ENCODE results near the gene KIFAP3. TPM values are rescaled to one million over a fixed set of nuclear protein-coding genes. Genes with fewer than 3 reads are reported as not detected.

Gene KIFAP3
- total RNA-seq, 2 experiments from 2014 or later, result 27.7 to 28.0 TPM

DNA sequence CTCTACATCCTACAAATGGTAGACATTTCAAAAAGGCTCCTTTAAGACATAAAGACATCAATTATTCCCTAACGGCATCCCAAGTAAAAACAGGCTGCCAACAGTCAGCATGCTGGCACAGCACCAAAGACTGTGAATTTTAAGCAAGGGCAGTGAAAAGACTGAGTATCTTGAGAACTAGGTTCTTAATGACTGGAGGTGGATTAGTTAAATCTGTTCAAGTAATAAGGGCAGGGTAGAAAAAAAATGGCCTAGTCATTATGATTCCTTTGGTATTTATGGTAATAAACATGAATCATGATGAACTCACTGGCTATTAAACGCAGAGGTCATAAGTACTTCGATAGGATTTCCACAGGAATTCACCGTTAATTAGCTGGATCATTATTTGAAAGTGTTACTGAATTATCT, 75.2 kb downstream of the KIFAP3 start:
- H3K4me3 Mint-ChIP-seq, result no peak overlapping the region
- no peak for DNase-seq
- H3K36me3 Mint-ChIP-seq (ENCODE audit: low read depth), result peaks cover 3% of the 10 kb centered on the region
- H3K27me3 Mint-ChIP-seq, result no peaks in the 10 kb centered on the region
- H3K9me3 Mint-ChIP-seq, result no peaks in the 10 kb centered on the region
- CTCF ChIA-PET, result no interaction called here
- no peak overlapping the region for H3K27ac Mint-ChIP-seq
- POLR2A ChIA-PET, result no interaction called here
- no peaks in the 10 kb centered on the region for H3K4me1 Mint-ChIP-seq

DNA sequence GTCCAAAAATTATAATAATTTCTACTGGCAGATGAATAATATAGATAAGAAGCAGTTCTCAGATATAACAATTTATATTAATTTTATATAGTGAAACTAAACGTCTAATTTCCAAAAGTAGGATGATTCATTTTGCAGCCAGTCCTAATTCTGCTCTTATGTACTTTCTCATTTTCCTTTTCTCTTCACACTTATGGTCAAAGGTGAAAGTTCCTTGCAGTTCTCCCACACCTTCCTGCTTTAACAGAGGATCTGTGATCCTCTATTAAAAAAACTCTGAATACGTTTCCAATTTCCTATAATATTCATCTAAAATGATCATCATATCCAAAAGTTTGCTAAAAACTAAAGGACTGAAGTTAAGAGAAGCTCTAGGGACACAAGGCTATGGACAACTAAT, 78.5 kb downstream of the KIFAP3 start:
- no peaks in the 10 kb centered on the region for H3K27me3 Mint-ChIP-seq
- no peak overlapping the region for H3K27ac Mint-ChIP-seq
- H3K4me3 Mint-ChIP-seq, result no peak overlapping the region
- H3K4me1 Mint-ChIP-seq, result no peaks in the 10 kb centered on the region
- DNase-seq, result no peak
- CTCF ChIA-PET, result no interaction called here
- POLR2A ChIA-PET, result no interaction called here
- H3K36me3 Mint-ChIP-seq (ENCODE audit: low read depth), result peaks cover 3% of the 10 kb centered on the region
- H3K9me3 Mint-ChIP-seq, result no peaks in the 10 kb centered on the region

DNA sequence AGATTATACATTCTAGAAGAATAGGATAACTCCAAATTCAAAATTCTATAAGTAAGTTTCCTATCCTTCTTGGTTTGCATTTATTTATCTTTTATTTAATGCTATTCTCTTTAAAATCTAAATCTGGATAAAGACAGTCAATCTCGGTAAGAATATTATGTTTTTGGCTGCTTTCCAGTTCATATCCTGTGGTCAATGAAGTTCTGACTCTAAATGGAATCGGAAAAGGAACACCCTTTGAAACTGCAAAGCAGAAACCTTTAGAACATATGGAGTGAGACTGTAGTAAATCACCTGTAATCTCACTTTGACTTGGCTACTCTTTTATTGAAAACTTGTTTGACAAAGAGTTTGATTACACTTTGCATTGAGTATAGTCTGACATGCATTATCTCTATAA, 85.2 kb downstream of the KIFAP3 start:
- Mint-ChIP-seq H3K4me3 (no peak overlapping the region), H3K9me3 (no peaks in the 10 kb centered on the region), H3K27me3 (no peaks in the 10 kb centered on the region), H3K27ac (no peak overlapping the region), H3K36me3 (ENCODE audit: low read depth) (no peaks in the 10 kb centered on the region), H3K4me1 (no peaks in the 10 kb centered on the region)
- POLR2A ChIA-PET, result no interaction called here
- CTCF ChIA-PET, result no interaction called here
- no peak for DNase-seq

DNA sequence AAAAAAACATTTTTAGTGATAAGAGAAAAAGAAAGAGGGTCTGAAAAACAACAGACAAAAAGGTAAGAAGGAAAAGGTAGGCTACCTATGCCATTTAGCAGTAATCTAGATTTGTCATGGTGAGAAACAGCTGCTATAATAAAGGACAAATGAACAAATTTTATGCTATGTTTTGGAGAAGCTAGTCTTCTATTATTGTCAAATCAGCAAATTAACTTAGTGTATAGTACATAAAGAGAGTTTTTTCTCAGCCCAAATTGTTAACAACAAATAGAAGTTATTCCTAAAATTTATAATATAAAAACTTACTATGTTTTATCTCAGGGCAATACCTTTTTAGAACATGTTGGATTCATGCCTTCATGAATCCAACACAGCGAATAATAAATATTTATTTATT, 88.7 kb downstream of the KIFAP3 start:
- H3K27ac Mint-ChIP-seq, result no peak overlapping the region
- ChIA-PET CTCF (no interaction called here), POLR2A (no interaction called here)
- H3K4me1 Mint-ChIP-seq, result no peaks in the 10 kb centered on the region
- no peaks in the 10 kb centered on the region for H3K27me3 Mint-ChIP-seq
- H3K4me3 Mint-ChIP-seq, result no peak overlapping the region
- H3K36me3 Mint-ChIP-seq (ENCODE audit: low read depth), result peaks cover 6% of the 10 kb centered on the region
- DNase-seq, result no peak
- no peaks in the 10 kb centered on the region for H3K9me3 Mint-ChIP-seq

- no peaks in the 10 kb centered on the region for H3K9me3 Mint-ChIP-seq
- POLR2A ChIA-PET, result no interaction called here
- no peak for DNase-seq
- no peak overlapping the region for H3K4me3 Mint-ChIP-seq
- CTCF ChIA-PET, result no interaction called here
- H3K27me3 Mint-ChIP-seq, result no peaks in the 10 kb centered on the region
- H3K27ac Mint-ChIP-seq, result no peak overlapping the region
- H3K36me3 Mint-ChIP-seq (ENCODE audit: low read depth), result peaks cover 4% of the 10 kb centered on the region
- no peaks in the 10 kb centered on the region for H3K4me1 Mint-ChIP-seq
Measured at GRCh38 chr1:169974067-169974466, 100.4 kb downstream of the KIFAP3 start.

DNA sequence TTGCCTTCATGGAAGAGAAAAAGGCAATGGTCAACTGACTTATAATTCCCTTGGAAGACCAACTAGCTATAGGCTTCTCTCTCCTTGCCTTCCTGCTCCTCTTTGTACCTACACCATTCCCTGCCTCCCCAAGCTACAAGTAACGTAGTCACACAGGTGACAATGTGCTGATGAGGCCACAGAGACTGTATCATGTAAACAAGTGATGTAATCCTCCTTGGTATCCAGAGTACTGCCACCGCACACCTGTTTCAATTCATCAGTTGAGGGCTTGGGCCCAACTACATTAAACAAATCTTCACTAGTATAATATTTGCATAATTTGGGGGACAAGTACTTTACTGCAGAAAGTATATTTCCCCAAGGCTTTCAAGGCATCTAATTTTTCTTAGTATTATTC, 104.4 kb downstream of the KIFAP3 start:
- ChIA-PET POLR2A (no interaction called here), CTCF (no interaction called here)
- Mint-ChIP-seq H3K4me3 (no peak overlapping the region), H3K27ac (no peak overlapping the region), H3K36me3 (ENCODE audit: low read depth) (peaks cover 4% of the 10 kb centered on the region), H3K9me3 (no peaks in the 10 kb centered on the region), H3K27me3 (no peaks in the 10 kb centered on the region), H3K4me1 (no peaks in the 10 kb centered on the region)
- DNase-seq, result no peak

- ChIA-PET CTCF (no interaction called here), POLR2A (no interaction called here)
- Mint-ChIP-seq H3K36me3 (ENCODE audit: low read depth) (peaks cover 4% of the 10 kb centered on the region), H3K27me3 (no peaks in the 10 kb centered on the region), H3K27ac (no peak overlapping the region), H3K4me1 (no peaks in the 10 kb centered on the region), H3K4me3 (no peak overlapping the region), H3K9me3 (no peaks in the 10 kb centered on the region)
- DNase-seq, result no peak
Measured at GRCh38 chr1:169968174-169968573, 106.3 kb downstream of the KIFAP3 start.

- Mint-ChIP-seq H3K4me3 (no peak overlapping the region), H3K36me3 (ENCODE audit: low read depth) (no peaks in the 10 kb centered on the region), H3K4me1 (no peaks in the 10 kb centered on the region), H3K9me3 (no peaks in the 10 kb centered on the region), H3K27me3 (no peaks in the 10 kb centered on the region), H3K27ac (no peak overlapping the region)
- POLR2A ChIA-PET, result no interaction called here
- no peak for DNase-seq
- CTCF ChIA-PET, result interaction anchor here (1.0 kb wide), 1 partner anchor 13 kb away, joined by 4 read pairs; no protein-coding TSS in a partner anchor
Measured at GRCh38 chr1:169964206-169964605, 110.3 kb downstream of the KIFAP3 start.

DNA sequence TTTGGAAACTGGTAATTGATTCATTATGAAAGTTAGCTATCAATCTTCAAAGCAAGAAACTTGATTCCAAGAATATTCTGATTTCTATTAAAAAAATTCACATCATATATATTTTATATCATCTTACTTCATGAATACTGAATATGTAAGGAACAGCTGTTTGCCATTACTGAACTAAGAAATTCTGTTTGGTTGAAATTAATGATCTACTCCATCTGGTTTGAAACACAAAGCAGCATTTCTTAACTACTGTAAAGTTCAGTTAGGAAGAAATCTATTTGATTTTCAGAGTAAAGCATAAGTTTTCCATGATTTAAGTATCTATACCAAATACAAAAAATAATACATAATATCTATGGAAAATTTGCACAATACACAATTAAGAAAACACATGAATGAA, 114.8 kb downstream of the KIFAP3 start:
- Mint-ChIP-seq H3K4me1 (no peaks in the 10 kb centered on the region), H3K9me3 (no peaks in the 10 kb centered on the region), H3K4me3 (no peak overlapping the region), H3K36me3 (ENCODE audit: low read depth) (no peaks in the 10 kb centered on the region), H3K27ac (no peak overlapping the region), H3K27me3 (no peaks in the 10 kb centered on the region)
- no peak for DNase-seq
- CTCF ChIA-PET, result no interaction called here
- POLR2A ChIA-PET, result no interaction called here

GRCh38 chr1:169958987-169959386, 115.5 kb downstream of the KIFAP3 start:
- DNase-seq, result no peak
- no peak overlapping the region for H3K27ac Mint-ChIP-seq
- no peaks in the 10 kb centered on the region for H3K27me3 Mint-ChIP-seq
- ChIA-PET CTCF (no interaction called here), POLR2A (no interaction called here)
- H3K36me3 Mint-ChIP-seq (ENCODE audit: low read depth), result no peaks in the 10 kb centered on the region
- no peaks in the 10 kb centered on the region for H3K9me3 Mint-ChIP-seq
- H3K4me1 Mint-ChIP-seq, result no peaks in the 10 kb centered on the region
- H3K4me3 Mint-ChIP-seq, result no peak overlapping the region

- CTCF ChIA-PET, result no interaction called here
- no peak overlapping the region for H3K27ac Mint-ChIP-seq
- H3K36me3 Mint-ChIP-seq (ENCODE audit: low read depth), result peaks cover 4% of the 10 kb centered on the region
- no peaks in the 10 kb centered on the region for H3K4me1 Mint-ChIP-seq
- H3K4me3 Mint-ChIP-seq, result no peak overlapping the region
- H3K27me3 Mint-ChIP-seq, result no peaks in the 10 kb centered on the region
- POLR2A ChIA-PET, result no interaction called here
- no peaks in the 10 kb centered on the region for H3K9me3 Mint-ChIP-seq
- no peak for DNase-seq
Measured at GRCh38 chr1:169957884-169958283, 116.6 kb downstream of the KIFAP3 start.

DNA sequence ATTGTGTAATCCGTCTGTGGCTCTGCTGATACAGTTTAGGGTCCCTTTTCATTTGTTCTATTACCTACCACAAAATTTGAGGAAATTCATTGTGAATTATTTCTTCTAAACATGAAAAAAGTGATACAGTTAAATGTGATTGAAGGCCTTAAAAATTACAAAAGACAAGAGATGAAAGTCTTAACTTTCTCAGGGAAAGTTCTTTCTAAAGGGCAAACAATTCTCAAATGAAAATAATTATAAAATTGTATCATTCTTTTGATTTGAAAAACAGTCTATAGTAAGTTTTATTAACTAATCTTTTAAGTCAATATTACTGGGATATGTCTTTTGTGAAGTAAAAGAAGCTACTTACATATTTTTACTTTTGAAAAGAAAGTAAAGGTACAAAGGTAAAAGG, 123.4 kb downstream of the KIFAP3 start:
- H3K9me3 Mint-ChIP-seq, result no peaks in the 10 kb centered on the region
- ChIA-PET CTCF (no interaction called here), POLR2A (no interaction called here)
- peaks cover 4% of the 10 kb centered on the region for H3K36me3 Mint-ChIP-seq (ENCODE audit: low read depth)
- H3K27me3 Mint-ChIP-seq, result no peaks in the 10 kb centered on the region
- H3K4me1 Mint-ChIP-seq, result no peaks in the 10 kb centered on the region
- no peak for DNase-seq
- H3K27ac Mint-ChIP-seq, result no peak overlapping the region
- H3K4me3 Mint-ChIP-seq, result no peak overlapping the region

DNA sequence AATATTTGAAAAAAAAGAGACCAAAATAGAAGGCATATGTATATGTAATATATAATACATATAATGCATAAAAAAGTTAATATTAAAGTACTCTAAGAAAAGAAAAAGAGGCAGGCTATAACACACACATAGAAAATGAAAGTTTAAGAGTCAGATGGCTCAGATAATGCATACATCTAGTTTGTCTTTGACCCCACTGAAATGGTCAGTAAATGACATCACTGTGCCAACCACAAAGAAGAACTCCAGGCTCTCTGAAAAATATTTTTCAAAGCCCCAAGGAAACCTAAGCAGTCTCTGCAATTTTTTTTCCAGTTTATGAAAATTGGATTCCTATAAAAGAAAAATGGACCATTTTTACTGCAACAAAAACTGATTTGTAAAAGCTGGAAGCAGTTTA, 125.4 kb downstream of the KIFAP3 start:
- CTCF ChIA-PET, result no interaction called here
- DNase-seq, result no peak
- POLR2A ChIA-PET, result no interaction called here
- Mint-ChIP-seq H3K4me1 (no peaks in the 10 kb centered on the region), H3K27ac (no peak overlapping the region), H3K36me3 (ENCODE audit: low read depth) (peaks cover 4% of the 10 kb centered on the region), H3K4me3 (no peak overlapping the region), H3K9me3 (no peaks in the 10 kb centered on the region), H3K27me3 (no peaks in the 10 kb centered on the region)

DNA sequence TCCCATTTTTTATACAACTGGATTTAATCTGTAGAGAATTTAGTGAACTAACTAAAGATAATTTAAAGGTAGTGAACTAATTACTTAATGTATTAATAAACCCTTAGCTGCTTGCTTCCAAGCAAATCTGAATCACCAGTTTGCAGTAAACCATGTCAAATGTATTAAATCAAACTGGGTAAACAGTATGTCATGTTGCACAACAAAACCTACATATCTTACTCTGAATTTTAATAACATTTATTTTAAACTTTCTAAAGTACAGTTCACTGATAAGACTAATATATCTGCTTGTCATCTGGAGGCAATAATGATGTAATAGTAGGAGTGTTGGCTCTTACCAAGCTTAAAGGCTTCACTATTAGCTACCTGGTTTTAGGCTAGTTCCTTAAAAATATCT, 128.3 kb downstream of the KIFAP3 start:
- Mint-ChIP-seq H3K27me3 (no peaks in the 10 kb centered on the region), H3K27ac (no peak overlapping the region), H3K9me3 (no peaks in the 10 kb centered on the region), H3K36me3 (ENCODE audit: low read depth) (no peaks in the 10 kb centered on the region), H3K4me1 (no peaks in the 10 kb centered on the region), H3K4me3 (no peak overlapping the region)
- DNase-seq, result no peak
- ChIA-PET CTCF (interaction anchor here (2.0 kb wide), 1 partner anchor 10 kb away, joined by 4 read pairs; no protein-coding TSS in a partner anchor), POLR2A (no interaction called here)

GRCh38 chr1:169945181-169945580, 129.3 kb downstream of the KIFAP3 start:
- ChIA-PET POLR2A (no interaction called here), CTCF (interaction anchor here (2.0 kb wide), 1 partner anchor 11 kb away, joined by 4 read pairs; no protein-coding TSS in a partner anchor)
- H3K9me3 Mint-ChIP-seq, result no peaks in the 10 kb centered on the region
- no peaks in the 10 kb centered on the region for H3K27me3 Mint-ChIP-seq
- no peak overlapping the region for H3K27ac Mint-ChIP-seq
- no peaks in the 10 kb centered on the region for H3K4me1 Mint-ChIP-seq
- no peaks in the 10 kb centered on the region for H3K36me3 Mint-ChIP-seq (ENCODE audit: low read depth)
- DNase-seq, result no peak
- H3K4me3 Mint-ChIP-seq, result no peak overlapping the region
